Transverse colon (tissue), 4 donors: Measurements from ENCODE around the gene ADK. TPM values are rescaled to one million over a fixed set of nuclear protein-coding genes. Genes with fewer than 3 reads are reported as not detected.
A peak's percentile ranks its signal among the peaks of the same experiment; 100 is the strongest.

Source experiments
- DNase-seq: peaks from one replicate; pipeline ENCODE4 v3.0.0-alpha.2; 2019
- H3K27ac ChIP-seq, 4 donors: fragments of 200-600 bp; sonication (generic); 2 replicates each; pipeline ENCODE4 v1.5.1; 2016 to 2018; ENCODE audit warnings: inconsistent platforms in 4 of 4
- H3K27me3 ChIP-seq: fragments of 200-600 bp; sonication (generic); 2 replicates; pipeline ENCODE4 v1.5.1; 2017; ENCODE audit warnings: inconsistent platforms
- H3K36me3 ChIP-seq, 4 donors: fragments of 200-600 bp; sonication (generic); 2 replicates each; pipeline ENCODE4 v1.5.1; 2017 to 2019; ENCODE audit warnings: inconsistent platforms in 4 of 4
- H3K4me1 ChIP-seq, 4 donors: fragments of 200-600 bp; sonication (generic); 2 replicates each; pipeline ENCODE4 v1.5.1; 2017 to 2020; ENCODE audit warnings: inconsistent platforms in 4 of 4
- H3K4me3 ChIP-seq, 4 donors: fragments of 200-600 bp; sonication (generic); 1 replicate in 1 of 4; 2 replicates in 3 of 4; pipeline versions ENCODE4 v1.5.1 to v1.6.1; 2017 to 2019; ENCODE audit warnings: inconsistent platforms in 4 of 4
- H3K9me3 ChIP-seq, 2 donors: fragments of 200-600 bp; sonication (generic); 2 replicates each; pipeline ENCODE4 v1.5.1; 2017 to 2019; ENCODE audit warnings: inconsistent platforms in 2 of 2
- EP300 ChIP-seq: sonication (generic); formaldehyde crosslinking; IDR thresholded peaks from one replicate; pipeline ENCODE4 v1.6.1; 2017; ENCODE audit warnings: antibody characterized with exemption, low read depth
- POLR2A ChIP-seq: fragments of 450-650 bp; IDR thresholded peaks from one replicate; pipeline ENCODE4 v1.6.1; 2016; ENCODE audit warnings: antibody characterized with exemption, mild to moderate bottlenecking, moderate library complexity
- POLR2AphosphoS5 ChIP-seq, 3 donors: sonication (generic); formaldehyde crosslinking; IDR thresholded peaks; one replicate each; pipeline ENCODE4 v1.6.1; 2016; ENCODE audit warnings: antibody characterized with exemption in 3 of 3
- WGBS, 2 donors: methylation state at CpG; one replicate each; pipeline ENCODE4 v1.1.5; 2018; ENCODE audit warnings: low coverage in 1 of 2; 5-methylcytosine and 5-hydroxymethylcytosine counted together
- in situ Hi-C, 4 donors: fragments of 200-750 bp; cut with MboI; loops; one replicate each; pipeline versions ENCODE4 v1.15.0 to v1.15.1; 2017; ENCODE audit warnings: low sequenced_read_pairs in 3 of 4, low pct_ligation_motif_present in 1 of 4, low pct_unique_long_range_greater_than_20kb in 1 of 4
- intact Hi-C: fragments of 100-400 bp; cut with DNase I; formaldehyde crosslinking; loops from one replicate; pipeline ENCODE4 v1.15.1; 2023; ENCODE audit warnings: low total_unique reads
- total RNA-seq, 4 donors: library from RNA; depleted of rRNA; stranded (reverse); fragments of >200 nt; gene quantifications; one replicate each; pipeline ENCODE4 v1.1.0, GENCODE V29; 2016
- TF ChIP-seq, protein P1 (sequence below), 5 experiments: fragments of 200-600 bp in 3 of 5; fragments of 450-650 bp in 2 of 5; sonication (generic) in 3 of 5; IDR thresholded peaks; 1 replicate in 2 of 5; 2 replicates in 3 of 5; pipeline ENCODE4 v1.5.1; 2016 to 2017; ENCODE audit warnings: antibody characterized with exemption in 5 of 5, inconsistent platforms in 3 of 5, mild to moderate bottlenecking in 2 of 5, moderate library complexity in 1 of 5

ADK gene
- total RNA-seq, 4 donors from 2014 or later = 6.8 to 25.2 (median 14.8) TPM

DNA sequence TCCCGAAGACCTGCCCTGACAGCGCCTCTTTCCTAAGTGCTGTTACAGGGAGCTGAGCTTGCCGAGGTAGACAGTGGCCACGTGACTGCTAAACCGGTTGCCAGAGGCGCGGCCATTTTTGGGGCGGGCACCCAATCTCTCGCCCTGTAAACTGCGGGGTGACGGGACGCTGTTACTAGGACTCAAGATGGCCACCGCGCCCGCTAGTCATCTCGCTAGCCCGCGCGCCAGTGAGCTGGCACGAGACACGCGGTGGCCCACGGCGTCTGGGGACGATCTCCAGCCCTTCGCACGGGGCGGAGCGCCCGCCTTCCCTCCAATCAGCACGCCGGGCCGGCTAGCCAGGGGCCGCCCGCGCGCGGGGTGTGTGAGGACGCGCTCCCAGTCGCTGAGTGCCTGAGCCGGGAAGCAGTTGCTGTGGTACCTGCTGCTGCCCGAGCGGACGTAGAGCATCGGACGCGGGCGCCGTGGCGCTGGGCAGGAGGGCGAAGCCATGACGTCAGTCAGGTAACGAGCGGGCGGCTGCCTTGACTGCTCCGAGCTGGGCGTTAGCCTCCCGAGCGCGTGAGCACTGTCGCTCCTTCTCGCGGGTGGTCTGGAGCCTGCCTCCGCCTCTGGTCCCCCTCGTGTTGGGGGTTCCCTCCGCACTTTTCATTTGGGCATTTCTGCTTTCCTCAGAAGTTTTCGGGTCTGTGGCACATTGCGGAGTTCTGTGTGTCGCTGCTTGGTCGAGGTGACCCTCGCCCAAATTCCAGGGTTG lies 25.5 kb downstream of the ADK start:
- TF ChIP-seq POLR2AphosphoS5 (IDR thresholded peaks at IDR 0.05) (peak; percentile 88 to 92 (median 90)), POLR2A (peak; percentile 89), EP300 (no peak)
- TF ChIP-seq, protein P1, sequence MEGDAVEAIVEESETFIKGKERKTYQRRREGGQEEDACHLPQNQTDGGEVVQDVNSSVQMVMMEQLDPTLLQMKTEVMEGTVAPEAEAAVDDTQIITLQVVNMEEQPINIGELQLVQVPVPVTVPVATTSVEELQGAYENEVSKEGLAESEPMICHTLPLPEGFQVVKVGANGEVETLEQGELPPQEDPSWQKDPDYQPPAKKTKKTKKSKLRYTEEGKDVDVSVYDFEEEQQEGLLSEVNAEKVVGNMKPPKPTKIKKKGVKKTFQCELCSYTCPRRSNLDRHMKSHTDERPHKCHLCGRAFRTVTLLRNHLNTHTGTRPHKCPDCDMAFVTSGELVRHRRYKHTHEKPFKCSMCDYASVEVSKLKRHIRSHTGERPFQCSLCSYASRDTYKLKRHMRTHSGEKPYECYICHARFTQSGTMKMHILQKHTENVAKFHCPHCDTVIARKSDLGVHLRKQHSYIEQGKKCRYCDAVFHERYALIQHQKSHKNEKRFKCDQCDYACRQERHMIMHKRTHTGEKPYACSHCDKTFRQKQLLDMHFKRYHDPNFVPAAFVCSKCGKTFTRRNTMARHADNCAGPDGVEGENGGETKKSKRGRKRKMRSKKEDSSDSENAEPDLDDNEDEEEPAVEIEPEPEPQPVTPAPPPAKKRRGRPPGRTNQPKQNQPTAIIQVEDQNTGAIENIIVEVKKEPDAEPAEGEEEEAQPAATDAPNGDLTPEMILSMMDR (IDR thresholded peaks at IDR 0.05) = no peak
- in situ Hi-C loops = no loop called here
- Histone ChIP-seq H3K36me3 (no peaks in the 10 kb centered on the region), H3K4me3 (peak overlapping the region; percentile 58 to 74 (median 65)), H3K27ac (peak overlapping the region; percentile 87 to 92 (median 90)), H3K4me1 (peaks cover 0 to 35% (median 15%) of the 10 kb centered on the region in 4 donors), H3K9me3 (no peaks in the 10 kb centered on the region), H3K27me3 (no peaks in the 10 kb centered on the region)
- intact Hi-C loops = no loop called here
- peak; percentile 96 for DNase-seq
- 0% methylated on average over 36 of the region's 72 CpGs; no CpG with 5 or more reads in 1 of the 2 donors for WGBS, 2 donors

DNA sequence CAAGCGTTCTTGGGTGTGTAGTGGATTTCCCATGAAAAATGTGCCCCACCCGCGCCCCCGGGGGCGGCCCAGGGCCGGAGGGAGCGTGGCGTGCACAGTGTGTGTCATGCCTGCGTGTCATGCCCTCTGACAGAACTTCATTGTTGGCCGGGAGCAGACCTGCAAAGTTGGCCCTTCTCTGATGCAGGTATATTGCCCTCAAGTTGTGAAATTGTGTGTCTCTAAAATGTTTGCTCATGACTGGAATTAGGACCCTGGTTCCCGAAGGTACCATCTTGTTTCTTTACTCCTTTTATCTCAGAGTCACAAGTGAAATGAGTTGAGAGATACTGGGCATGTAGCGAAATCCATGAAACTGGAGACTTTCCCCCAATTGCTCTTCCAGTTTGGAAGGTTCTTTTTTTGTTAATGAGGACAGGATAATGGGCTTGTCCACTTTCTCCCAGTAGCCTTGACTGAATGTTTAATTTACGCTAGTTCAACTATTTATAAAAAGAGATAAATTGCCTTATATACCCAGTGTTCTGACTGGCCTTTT lies 26.2 kb downstream of the ADK start:
- peak overlapping the region; percentile 58 to 74 (median 65) for H3K4me3 ChIP-seq
- no peaks in the 10 kb centered on the region for H3K27me3 ChIP-seq
- H3K9me3 ChIP-seq = no peaks in the 10 kb centered on the region
- DNase-seq = peak; percentile 45
- TF ChIP-seq EP300 (no peak), POLR2AphosphoS5 (IDR thresholded peaks at IDR 0.05) (no peak), POLR2A (no peak)
- TF ChIP-seq, protein P1 (IDR thresholded peaks at IDR 0.05) = no peak
- H3K4me1 ChIP-seq = peaks cover 0 to 35% (median 15%) of the 10 kb centered on the region in 4 donors
- intact Hi-C loops = no loop called here
- no peaks in the 10 kb centered on the region for H3K36me3 ChIP-seq
- in situ Hi-C loops = no loop called here
- H3K27ac ChIP-seq = peak overlapping the region; percentile 87 to 92 (median 90)
- 10 to 75% methylated on average over 1 to 13 of the region's 13 CpGs for WGBS, 2 donors

DNA sequence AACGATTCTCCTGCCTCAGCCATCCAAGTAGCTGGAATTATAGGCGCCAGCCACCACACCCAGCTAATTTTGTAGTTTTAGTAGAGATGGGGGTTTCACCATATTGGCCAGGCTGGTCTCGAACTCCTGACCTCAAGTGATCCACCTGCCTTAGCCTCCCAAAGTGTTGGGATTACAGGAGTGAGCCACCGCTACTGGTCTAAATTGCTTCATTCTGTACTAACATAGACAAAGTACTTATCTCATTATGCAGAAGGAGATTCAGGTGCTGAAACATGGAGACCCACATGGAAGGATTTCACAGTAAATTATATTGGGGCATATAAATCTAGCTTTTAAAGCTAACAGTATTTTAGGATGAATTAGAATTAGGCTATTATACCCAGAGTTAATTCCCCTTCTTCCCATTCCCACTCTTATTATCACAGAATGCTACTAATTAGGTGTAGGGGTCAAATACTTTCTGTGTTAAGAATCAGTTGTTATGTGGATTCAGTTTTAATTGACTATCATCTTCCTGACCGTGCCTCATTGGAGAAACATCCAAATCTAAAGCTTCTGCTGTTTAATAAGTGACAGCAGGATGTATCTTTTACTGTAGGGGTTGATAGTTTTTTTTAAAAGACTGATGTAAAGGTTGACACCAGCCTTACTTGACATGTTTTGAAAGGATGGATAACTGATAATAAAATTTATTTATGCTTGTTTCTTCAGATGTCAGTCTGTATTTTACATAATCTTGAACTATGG lies 27.2 kb downstream of the ADK start:
- Histone ChIP-seq H3K27ac (no peak overlapping the region), H3K9me3 (no peaks in the 10 kb centered on the region), H3K4me1 (peaks cover 0 to 35% (median 15%) of the 10 kb centered on the region in 4 donors), H3K36me3 (no peaks in the 10 kb centered on the region), H3K27me3 (no peaks in the 10 kb centered on the region), H3K4me3 (no peak overlapping the region)
- intact Hi-C loops (no loop called here), in situ Hi-C loops (no loop called here)
- no peak for DNase-seq
- no peak for TF ChIP-seq POLR2AphosphoS5 (IDR thresholded peaks at IDR 0.05)
- TF ChIP-seq EP300 = no peak
- TF ChIP-seq, protein P1 (IDR thresholded peaks at IDR 0.05) = no peak
- TF ChIP-seq POLR2A = no peak
- 83 to 86% methylated on average over 1 to 5 of the region's 5 CpGs for WGBS, 2 donors

DNA sequence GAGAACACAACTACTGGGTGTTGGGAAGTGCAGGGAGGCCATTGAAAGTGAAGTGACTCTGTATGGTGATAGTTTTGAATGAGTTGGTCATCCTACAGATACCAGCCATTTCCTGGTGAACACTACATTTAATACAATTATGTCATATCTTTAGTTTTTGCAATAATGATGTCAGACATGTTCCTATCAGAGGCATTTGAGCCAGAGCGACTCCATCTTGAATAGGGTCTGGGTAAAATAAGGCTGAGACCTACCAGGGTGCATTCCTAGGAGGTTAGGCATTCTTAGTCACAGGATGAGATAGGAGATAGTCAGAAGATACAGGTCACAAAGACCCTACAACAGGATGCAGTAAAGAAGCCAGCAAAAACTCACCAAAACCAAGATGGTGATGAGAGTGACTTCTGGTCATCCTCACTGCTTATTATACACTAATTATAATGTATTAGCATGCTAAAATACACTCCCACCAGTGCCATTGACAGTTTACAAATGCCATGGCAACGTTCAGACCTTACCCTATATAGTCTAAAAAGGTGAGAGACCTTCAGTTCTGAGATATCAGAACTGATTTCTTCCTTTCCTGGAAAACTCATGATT lies 28.2 kb downstream of the ADK start:
- no peak for DNase-seq
- in situ Hi-C loops = no loop called here

More for the DNA sequence above, 28.2 kb downstream of the ADK start:
- no peak overlapping the region for H3K4me3 ChIP-seq
- TF ChIP-seq, protein P1 (IDR thresholded peaks at IDR 0.05) = no peak
- TF ChIP-seq EP300 = no peak
- no peak for TF ChIP-seq POLR2A
- TF ChIP-seq POLR2AphosphoS5 (IDR thresholded peaks at IDR 0.05) = no peak
- no peaks in the 10 kb centered on the region for H3K36me3 ChIP-seq
- WGBS, 2 donors = 89 to 100% methylated on average over 2 of the region's 2 CpGs
- no peaks in the 10 kb centered on the region for H3K27me3 ChIP-seq
- no peaks in the 10 kb centered on the region for H3K9me3 ChIP-seq
- H3K27ac ChIP-seq = no peak overlapping the region
- intact Hi-C loops = no loop called here
- H3K4me1 ChIP-seq = peaks cover 0 to 31% (median 15%) of the 10 kb centered on the region in 4 donors
